Activated effector memory CD4-positive, alpha-beta T cell treated with anti-CD3 and anti-CD28 coated beads, Interleukin-2, amount 50 U/mL, for 16 hours (primary cell): Measurements from ENCODE around the gene RGS16.
A peak's percentile ranks its signal among the peaks of the same experiment; 100 is the strongest.

Source experiments
- DNase-seq: peaks from one replicate; pipeline ENCODE4 v3.0.0-alpha.2; 2020

Gene RGS16

GRCh38 chr1:182629080-182629479, 24.9 kb upstream of the RGS16 start:
- DNase-seq, result no peak

DNA sequence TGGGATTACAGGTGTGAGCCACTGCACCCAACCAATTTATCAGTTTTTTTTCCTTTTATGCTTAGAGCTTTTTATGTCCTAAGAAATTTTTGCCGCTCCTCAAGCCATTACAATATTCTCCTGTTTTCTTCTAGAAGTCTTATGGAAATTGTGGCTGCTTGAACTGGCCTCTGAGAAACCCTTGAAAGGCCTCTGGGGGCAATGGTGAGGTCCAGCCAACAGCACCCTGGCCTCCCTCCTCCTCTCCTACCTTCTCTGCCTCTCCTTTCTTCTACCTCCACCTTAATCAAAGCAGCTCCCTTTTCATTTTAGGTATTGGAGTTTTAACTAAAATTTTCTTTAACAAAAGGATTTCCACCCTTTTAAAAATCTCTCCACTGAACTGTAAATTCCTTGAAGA, 24.5 kb upstream of the RGS16 start:
- DNase-seq, result no peak

DNA sequence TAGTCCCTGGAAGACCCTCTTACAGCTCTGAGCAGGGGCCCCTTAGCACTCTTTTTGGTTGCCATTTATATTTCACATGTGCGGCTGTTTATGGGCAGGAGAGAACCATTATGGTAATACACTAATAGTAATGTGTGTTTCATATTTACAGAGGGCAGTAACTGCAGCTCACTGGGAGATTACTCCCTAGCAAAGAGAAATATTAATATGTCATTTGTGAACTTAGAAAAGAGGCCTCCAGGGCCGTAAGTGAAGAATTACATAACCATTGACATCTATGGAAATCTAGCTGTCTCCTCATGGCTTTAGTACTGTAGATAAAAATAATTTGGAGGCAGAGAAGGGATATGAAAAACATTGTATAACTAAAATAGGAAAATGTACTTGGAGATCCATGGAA, 23.4 kb upstream of the RGS16 start:
- DNase-seq, result no peak

- DNase-seq, result no peak
Observed at GRCh38 chr1:182626527-182626926, 22.3 kb upstream of the RGS16 start.

DNA sequence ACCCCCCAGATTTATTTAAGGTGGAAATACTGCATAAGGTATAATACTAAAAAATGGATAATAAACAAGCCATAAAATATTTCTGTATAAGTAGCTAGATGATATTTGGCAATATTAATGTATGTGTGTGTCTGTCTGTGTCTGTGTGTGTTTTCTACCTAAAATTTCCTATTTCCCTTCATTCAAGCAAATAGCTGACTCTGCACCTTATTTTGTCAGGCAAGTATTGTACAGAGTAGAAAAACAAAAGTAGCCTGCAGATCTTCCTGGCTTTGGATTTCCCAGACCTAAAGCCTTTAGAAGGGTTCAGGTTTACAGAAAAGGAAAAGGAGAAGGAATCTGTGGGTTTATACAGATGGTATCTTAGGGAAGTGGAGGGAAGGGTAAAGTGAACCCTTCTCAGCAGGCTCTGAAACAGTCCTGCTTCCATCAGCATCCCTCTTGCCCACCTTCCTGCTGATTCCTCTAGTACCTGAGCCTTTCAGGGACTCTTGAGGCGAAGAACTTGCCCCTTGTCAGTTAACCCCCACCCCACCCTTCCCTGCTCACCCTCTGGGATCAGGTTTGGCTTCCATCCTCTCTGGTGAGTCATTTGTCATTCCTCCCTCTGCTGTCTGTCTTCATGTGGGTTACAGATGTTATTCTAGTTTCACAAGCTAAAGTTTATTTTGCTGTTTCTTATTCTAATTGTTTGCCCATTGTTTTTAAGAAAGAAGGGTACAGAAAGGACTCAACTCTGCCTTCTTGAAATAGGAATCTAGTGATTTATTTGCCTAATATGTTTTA, 21.7 kb upstream of the RGS16 start:
- DNase-seq, result no peak

- no peak for DNase-seq
Observed at GRCh38 chr1:182625024-182625423, 20.8 kb upstream of the RGS16 start.

DNA sequence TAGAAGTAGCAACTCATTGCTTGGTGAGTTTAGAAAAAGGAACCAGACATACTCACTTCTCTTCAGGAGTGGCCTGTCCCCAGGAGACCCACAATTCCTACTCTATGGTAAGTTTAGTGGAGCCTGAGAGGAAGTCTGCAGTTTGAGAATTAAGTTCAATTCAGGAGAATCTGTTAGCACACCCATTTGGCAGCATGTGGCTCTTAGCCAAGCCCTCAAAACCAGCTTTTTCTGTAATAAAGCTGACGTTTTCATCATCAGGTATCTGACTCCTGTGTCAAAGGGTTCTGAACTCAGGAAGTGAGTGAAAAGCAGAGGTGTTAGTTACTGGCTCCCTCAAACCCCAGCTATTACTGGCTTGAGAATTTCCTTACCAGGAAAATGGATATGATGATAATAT, 20.4 kb upstream of the RGS16 start:
- DNase-seq, result no peak

DNA sequence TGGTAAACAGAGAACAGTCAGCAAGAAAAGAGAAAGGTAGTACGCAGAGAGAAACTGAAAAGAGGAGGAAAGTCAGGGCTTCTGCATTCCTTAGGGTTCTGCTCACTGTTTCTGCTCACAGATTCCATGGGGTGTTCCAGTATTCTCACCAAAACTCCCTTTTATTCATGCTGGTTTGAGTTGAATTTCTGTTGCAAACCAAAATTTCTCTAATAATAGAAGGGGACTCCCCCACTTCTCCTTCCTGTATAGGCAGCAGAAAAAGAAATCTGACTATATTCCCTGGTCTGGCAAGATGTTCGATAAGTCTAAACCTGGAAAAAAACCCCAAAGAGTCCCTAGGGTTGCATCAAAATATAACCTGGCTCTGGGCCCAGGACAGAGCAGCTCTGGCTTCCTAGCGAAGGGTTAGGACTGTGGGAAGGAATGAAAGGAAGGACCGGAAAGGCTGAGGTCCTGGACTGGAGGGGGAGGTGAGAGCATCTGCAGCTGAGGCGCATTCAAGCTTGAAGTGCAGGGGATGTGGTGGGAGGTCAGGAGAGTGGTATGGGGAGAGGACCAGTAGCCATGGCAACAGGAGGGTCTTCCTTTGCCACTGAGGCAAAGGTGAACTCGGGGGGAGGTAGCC, 18.8 kb upstream of the RGS16 start:
- DNase-seq, result no peak

DNA sequence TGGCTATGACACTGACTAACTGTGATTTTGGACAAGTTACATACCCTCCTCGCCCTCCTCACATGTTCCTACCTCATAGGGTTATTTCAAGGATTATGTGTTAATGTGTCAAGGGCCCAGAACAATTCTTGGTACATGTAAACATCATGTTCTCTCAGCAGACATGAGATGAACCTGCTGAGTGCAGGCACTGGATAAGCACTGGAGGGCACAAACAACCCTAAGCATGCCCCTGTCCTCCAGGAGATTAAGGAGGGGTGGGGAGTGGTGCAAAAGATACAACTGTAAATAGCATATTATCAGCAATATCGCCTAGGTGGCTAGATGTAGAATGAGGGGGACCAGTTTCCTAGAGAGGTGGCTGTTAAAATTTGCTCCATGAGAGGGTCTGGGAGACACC, 17.7 kb upstream of the RGS16 start:
- DNase-seq, result no peak

- no peak for DNase-seq
Observed at GRCh38 chr1:182620924-182621585, 16.9 kb upstream of the RGS16 start.

DNA sequence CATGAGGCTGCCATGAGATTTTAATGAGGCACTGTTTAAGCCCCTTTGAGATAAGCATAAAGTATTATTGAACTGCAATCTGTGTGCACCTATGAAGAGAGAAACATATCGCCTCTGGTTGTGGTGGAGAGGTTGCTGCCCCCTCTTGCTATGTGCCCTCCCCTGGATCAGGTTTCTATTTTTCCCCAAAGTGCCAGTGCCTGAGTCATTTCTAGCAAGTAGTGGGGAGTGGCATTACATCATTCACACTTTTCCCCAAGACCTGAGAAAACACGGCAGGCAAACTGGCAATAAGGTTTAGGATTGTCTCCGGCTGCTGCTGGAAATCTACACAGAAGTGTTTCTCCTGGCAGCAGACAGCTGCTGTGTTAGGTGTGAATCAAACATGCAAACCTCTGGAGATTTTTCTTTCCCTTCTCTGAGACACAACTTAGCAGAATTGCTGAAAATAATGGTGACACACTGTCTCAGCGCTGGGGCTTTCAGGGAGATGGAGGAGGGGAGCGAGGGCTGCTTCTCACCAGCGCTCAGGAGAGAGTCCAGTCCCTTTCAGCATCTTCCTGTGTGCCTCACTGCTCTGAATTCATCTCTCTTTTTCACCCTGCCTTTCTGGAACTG, 13.7 kb upstream of the RGS16 start:
- no peak for DNase-seq

DNA sequence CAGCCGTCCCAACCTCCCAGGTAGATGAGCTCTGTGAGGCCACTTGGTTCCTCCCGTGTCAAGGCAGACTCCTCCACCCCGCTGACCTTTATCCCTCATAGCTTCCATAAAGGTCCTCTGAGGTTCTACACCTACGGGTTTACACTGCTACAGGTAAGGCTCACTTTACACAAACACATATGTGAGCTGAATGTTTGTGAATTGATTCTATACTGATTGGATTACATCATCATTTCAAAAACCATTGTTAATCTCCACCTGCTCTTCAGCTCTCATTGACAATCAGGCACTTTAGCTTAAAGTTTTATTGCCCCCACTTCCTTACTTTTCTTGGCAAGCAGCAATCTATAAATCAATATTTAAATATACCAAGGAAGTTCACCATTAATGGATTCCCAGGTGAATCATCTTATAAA, 12.8 kb upstream of the RGS16 start:
- DNase-seq, result no peak

GRCh38 chr1:182616130-182617013, 12.2 kb upstream of the RGS16 start:
- DNase-seq, result peak; percentile 92

DNA sequence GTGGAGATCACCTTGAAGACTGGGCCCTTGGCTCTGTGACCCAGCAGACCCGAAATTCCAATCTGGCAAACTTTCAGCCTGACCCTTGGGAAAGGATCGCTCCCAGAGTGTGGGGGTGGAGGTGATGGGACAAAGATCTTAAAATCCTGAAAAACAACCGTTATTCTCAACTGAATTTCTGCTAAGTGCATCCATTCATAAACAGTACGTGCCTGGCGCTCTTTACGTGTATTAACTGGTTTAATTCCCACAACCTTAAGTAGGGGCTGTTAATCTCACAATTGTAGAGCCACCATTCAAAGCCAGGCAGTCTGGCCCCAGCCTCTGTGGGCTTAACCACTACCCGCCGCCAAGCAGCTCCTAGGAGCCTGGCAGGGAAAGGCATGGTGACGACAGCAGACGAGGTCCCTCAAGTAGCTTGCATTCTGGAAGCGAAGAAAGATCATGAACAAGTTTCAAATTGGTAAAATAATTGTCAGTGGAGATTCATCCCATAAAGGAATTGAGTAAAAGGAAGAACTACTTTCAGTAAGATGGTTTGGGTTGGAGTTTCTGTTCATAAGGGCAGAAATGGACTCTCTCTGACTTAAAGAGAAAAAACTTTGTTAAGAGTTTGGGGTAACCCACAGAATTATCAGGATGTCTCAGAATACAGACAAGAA, 11.4 kb upstream of the RGS16 start:
- peak; percentile 79 for DNase-seq

DNA sequence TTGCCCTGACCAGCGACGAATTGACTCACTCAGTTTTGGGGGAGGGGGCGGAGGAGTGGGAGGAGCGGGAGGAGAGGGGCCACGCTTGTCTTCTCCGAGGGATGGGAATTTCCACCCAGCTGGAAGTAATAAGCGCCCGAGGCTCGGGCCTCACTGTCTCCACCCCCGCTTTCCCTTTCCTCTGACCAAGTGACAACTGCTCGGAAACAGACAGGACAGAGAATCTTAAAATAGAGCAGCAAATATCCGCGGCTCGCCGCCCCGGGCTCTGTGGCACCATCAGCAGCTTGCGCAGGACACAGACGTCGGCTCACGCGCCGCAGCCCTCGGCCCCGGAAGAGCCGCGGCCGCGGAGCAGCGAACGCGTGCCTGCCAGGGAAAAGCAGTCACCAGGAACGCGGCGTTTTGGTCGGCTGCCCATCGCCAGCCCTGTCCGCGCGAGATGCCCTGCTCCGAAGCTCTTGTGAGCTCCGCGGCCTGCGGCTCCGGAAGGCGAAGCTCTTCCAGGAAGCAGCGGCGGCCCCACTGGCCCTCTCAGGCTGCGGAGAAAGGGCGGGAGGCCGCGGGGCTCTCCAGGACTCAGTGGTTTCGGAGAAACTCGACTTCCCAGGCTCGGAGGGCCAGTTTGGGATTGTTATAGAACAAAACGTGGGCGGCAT, 10.7 kb upstream of the RGS16 start:
- DNase-seq, result peak; percentile 83

GRCh38 chr1:182611787-182612186, 7.6 kb upstream of the RGS16 start:
- no peak for DNase-seq

DNA sequence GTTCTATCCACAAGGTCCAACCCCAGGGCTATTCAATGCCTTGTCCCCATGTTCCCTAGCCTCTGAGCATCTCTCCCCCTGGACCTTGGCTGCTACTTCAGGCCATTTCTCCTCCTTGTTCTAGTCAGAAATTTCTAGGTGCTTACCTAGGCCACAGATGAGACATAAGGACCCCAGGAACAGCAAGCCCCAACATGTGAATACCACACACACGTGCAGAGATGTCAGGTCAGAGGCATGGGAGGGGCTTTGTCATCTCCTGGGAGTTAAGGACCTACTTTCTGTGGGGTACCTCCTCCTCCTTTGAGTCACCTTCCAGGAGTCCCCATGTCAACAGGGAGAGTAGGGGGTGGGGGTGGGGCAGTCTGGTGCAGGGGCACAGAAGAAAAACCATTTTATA, 7.1 kb upstream of the RGS16 start:
- DNase-seq, result no peak

- no peak for DNase-seq
Observed at GRCh38 chr1:182610606-182611194, 6.5 kb upstream of the RGS16 start.

DNA sequence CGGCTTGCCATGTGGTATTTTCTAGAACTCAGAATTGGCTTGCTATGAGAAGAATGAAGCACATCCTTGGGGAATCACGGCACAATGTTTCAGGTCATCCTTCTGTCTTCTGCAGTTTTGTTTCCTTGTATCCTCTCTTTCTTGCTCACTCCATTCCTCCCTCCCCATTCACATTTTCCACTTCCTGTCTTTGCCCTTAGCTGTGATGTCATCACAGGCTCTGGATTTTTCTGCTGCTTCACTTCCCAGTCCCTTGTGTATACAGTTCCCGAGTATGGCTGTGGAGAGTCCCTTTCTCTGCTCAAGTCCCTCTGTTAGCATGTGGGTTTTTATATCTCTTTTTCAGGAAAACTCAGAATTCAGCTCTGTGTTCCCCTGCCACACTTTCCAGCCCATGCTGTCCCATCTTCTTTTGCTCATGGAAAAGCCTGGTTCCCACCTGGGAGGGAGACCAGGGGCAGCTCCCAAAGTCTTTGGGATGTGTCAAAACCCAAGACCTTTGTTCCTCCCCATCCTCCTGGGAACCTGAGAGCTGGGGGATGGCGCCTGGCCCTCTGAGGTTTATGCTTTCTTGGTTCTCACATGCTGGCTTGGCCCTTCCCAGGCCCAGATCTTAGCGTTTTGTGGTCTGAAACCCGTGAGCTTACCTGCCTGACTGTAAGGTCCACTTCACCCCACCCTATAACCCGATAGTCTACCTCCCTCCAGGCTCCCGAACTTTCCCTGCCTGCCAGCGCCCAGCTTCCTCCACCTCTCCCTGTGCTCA, 4.8 kb upstream of the RGS16 start:
- no peak for DNase-seq

DNA sequence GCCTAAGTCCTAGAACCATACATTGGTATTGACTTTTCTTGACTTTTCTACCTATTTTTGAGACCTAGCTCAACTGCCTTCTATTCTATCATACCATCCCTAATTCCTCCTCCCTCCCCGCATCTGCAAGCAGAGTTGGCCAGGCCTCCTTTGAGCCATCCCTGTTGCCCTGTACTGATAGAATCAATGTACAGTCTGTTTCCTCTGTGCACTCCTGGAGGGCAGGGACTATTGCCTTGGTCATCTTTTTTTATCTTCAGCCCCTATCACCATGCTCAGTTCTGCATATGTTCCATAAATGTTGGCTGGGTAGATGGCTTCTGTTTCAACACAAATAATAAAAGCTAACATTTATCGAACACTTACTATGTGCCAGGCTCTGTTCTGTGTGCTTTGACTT, 4.0 kb upstream of the RGS16 start:
- DNase-seq, result no peak
